ENCODE results near the gene STAG2. TPM values are rescaled to one million over a fixed set of nuclear protein-coding genes. Genes with fewer than 3 reads are reported as not detected.
A peak's percentile ranks its signal among the peaks of the same experiment; 100 is the strongest.

Gene STAG2
- polyA plus RNA-seq, 1 donor (not counting 4 experiments of a cell fraction or from before 2014, with no cell fraction given), result 42.9 TPM

GRCh38 chrX:124030520-124030919 is 69.0 kb downstream of the STAG2 start:
- Histone ChIP-seq H3K27me3 (ENCODE audit: control insufficient read depth, extremely low read depth, insufficient read depth, low read length) (no peaks in the 10 kb centered on the region), H3K9me1 (ENCODE audit: control insufficient read depth, extremely low read depth, insufficient read depth, low read length) (no peaks in the 10 kb centered on the region), H3K27ac (ENCODE audit: control insufficient read depth, insufficient read depth, low read length) (no peak overlapping the region), H3K4me3 (ENCODE audit: control insufficient read depth in 2 of 3, extremely low read depth in 1 of 3, insufficient read depth in 2 of 3, low read depth in 1 of 3, low read length in 3 of 3) (no peak overlapping the region), H2AFZ (ENCODE audit: control insufficient read depth, low read length) (no peak overlapping the region), H3K79me2 (ENCODE audit: control insufficient read depth, insufficient read depth, low read length) (no peaks in the 10 kb centered on the region), H3K9me3 (ENCODE audit: control insufficient read depth, low read depth, low read length) (no peaks in the 10 kb centered on the region), H3K36me3 (ENCODE audit: control insufficient read depth in 2 of 2, extremely low read depth in 1 of 2, insufficient read depth in 2 of 2, low read length in 2 of 2) (no peaks in the 10 kb centered on the region), H3K9ac (ENCODE audit: control insufficient read depth, extremely low read depth, insufficient read depth, low read length) (no peak overlapping the region), H4K20me1 (ENCODE audit: control insufficient read depth, extremely low read depth, insufficient read depth, low read length) (no peaks in the 10 kb centered on the region), H3K4me2 (ENCODE audit: control insufficient read depth, extremely low read depth, insufficient read depth, low read depth, low read length) (no peak overlapping the region), H3K4me1 (ENCODE audit: control insufficient read depth, extremely low read depth, insufficient read depth, low read length) (peaks cover 17% of the 10 kb centered on the region)
- peak; percentile 29 for FAIRE-seq
- DNase-seq (ENCODE audit: low read depth, low spot score), result no peak
- dilution Hi-C loops (cut with MboI; ENCODE audit: extremely low pct_ligation_motif_present, low sequenced_read_pairs), result no loop called here
- no peak for TF ChIP-seq EZH2 (IDR thresholded peaks at IDR 0.05; ENCODE audit: low read length)
- no peak for TF ChIP-seq CTCF (optimal IDR thresholded peaks at IDR 0.05 in 1 of 3, IDR thresholded peaks at IDR 0.05 in 1 of 3, conservative IDR thresholded peaks at IDR 0.05 in 1 of 3; ENCODE audit: extremely low read depth in 1 of 3, insufficient read depth in 2 of 3, low read length in 3 of 3)

- no peak overlapping the region for H2AFZ ChIP-seq (ENCODE audit: control insufficient read depth, low read length)
- no peaks in the 10 kb centered on the region for H3K79me2 ChIP-seq (ENCODE audit: control insufficient read depth, insufficient read depth, low read length)
- H3K4me2 ChIP-seq (ENCODE audit: control insufficient read depth, extremely low read depth, insufficient read depth, low read depth, low read length), result no peak overlapping the region
- peaks cover 10% of the 10 kb centered on the region for H3K4me1 ChIP-seq (ENCODE audit: control insufficient read depth, extremely low read depth, insufficient read depth, low read length)
- H3K9me1 ChIP-seq (ENCODE audit: control insufficient read depth, extremely low read depth, insufficient read depth, low read length), result no peaks in the 10 kb centered on the region
- no peak overlapping the region for H3K4me3 ChIP-seq (ENCODE audit: control insufficient read depth in 2 of 3, extremely low read depth in 1 of 3, insufficient read depth in 2 of 3, low read depth in 1 of 3, low read length in 3 of 3)
- H4K20me1 ChIP-seq (ENCODE audit: control insufficient read depth, extremely low read depth, insufficient read depth, low read length), result no peaks in the 10 kb centered on the region
- TF ChIP-seq EZH2 (IDR thresholded peaks at IDR 0.05; ENCODE audit: low read length) (no peak), CTCF (optimal IDR thresholded peaks at IDR 0.05 in 1 of 3, IDR thresholded peaks at IDR 0.05 in 1 of 3, conservative IDR thresholded peaks at IDR 0.05 in 1 of 3; ENCODE audit: extremely low read depth in 1 of 3, insufficient read depth in 2 of 3, low read length in 3 of 3) (no peak)
- H3K9ac ChIP-seq (ENCODE audit: control insufficient read depth, extremely low read depth, insufficient read depth, low read length), result no peak overlapping the region
- H3K27me3 ChIP-seq (ENCODE audit: control insufficient read depth, extremely low read depth, insufficient read depth, low read length), result no peaks in the 10 kb centered on the region
- no peaks in the 10 kb centered on the region for H3K36me3 ChIP-seq (ENCODE audit: control insufficient read depth in 2 of 2, extremely low read depth in 1 of 2, insufficient read depth in 2 of 2, low read length in 2 of 2)
- dilution Hi-C loops (cut with MboI; ENCODE audit: extremely low pct_ligation_motif_present, low sequenced_read_pairs), result no loop called here
- FAIRE-seq, result no peak
- DNase-seq (ENCODE audit: low read depth, low spot score), result no peak
- H3K27ac ChIP-seq (ENCODE audit: control insufficient read depth, insufficient read depth, low read length), result no peak overlapping the region
- no peaks in the 10 kb centered on the region for H3K9me3 ChIP-seq (ENCODE audit: control insufficient read depth, low read depth, low read length)
Observed at GRCh38 chrX:124033821-124034220, 72.3 kb downstream of the STAG2 start.

Measured in keratinocyte (primary cell).